SK-N-SH treated with all-trans-retinoic acid at 6 μM for 48 hours (cell line): ENCODE measurements around the gene TMEM139.

Experiments used
- OSR1 ChIP-seq: fragments of 250-450 bp; sonication (Bioruptor Pico); IDR thresholded peaks from 2 replicates; pipeline ENCODE4 v1.8.0; 2022; ENCODE audit warnings: moderate library complexity, mild to moderate bottlenecking, inconsistent platforms
- POU6F1 ChIP-seq: fragments of 250-450 bp; sonication (Bioruptor Pico); IDR thresholded peaks from 2 replicates; pipeline ENCODE4 v1.8.0; 2021; ENCODE audit warnings: low read depth, mild to moderate bottlenecking, moderate library complexity, borderline replicate concordance
- TCF4 ChIP-seq: fragments of 250-450 bp; sonication (Bioruptor Pico); IDR thresholded peaks from 2 replicates; pipeline ENCODE4 v1.8.0; 2021; ENCODE audit warnings: mild to moderate bottlenecking, moderate library complexity, borderline replicate concordance
- TF ChIP-seq, protein P1 (sequence below): fragments of 250-450 bp; sonication (Bioruptor Pico); IDR thresholded peaks from 2 replicates; pipeline ENCODE4 v1.8.0; 2020; ENCODE audit warnings: mild to moderate bottlenecking, moderate library complexity, borderline replicate concordance

- TF ChIP-seq POU6F1 (CRISPR knock-in tag) (no peak), OSR1 (CRISPR knock-in tag) (no peak), TCF4 (CRISPR knock-in tag) (no peak)
- TF ChIP-seq, protein P1, sequence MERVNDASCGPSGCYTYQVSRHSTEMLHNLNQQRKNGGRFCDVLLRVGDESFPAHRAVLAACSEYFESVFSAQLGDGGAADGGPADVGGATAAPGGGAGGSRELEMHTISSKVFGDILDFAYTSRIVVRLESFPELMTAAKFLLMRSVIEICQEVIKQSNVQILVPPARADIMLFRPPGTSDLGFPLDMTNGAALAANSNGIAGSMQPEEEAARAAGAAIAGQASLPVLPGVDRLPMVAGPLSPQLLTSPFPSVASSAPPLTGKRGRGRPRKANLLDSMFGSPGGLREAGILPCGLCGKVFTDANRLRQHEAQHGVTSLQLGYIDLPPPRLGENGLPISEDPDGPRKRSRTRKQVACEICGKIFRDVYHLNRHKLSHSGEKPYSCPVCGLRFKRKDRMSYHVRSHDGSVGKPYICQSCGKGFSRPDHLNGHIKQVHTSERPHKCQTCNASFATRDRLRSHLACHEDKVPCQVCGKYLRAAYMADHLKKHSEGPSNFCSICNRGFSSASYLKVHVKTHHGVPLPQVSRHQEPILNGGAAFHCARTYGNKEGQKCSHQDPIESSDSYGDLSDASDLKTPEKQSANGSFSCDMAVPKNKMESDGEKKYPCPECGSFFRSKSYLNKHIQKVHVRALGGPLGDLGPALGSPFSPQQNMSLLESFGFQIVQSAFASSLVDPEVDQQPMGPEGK (CRISPR knock-in tag): no peak
Observed at GRCh38 chr7:143247372-143247771, 37.4 kb upstream of the TMEM139 start.
